GM12873 (cell line): ENCODE data around the gene DCUN1D2.

Experiments used
- TF ChIP-seq, protein P1 (sequence below): IDR thresholded peaks from 2 replicates; pipeline ENCODE4 v1.5.1; 2012; ENCODE audit warnings: low read depth, mild to moderate bottlenecking, moderate library complexity, low read length, control low read depth; ENCODE audit not compliant: insufficient read depth; ENCODE audit errors: missing control alignments

DCUN1D2 gene

DNA sequence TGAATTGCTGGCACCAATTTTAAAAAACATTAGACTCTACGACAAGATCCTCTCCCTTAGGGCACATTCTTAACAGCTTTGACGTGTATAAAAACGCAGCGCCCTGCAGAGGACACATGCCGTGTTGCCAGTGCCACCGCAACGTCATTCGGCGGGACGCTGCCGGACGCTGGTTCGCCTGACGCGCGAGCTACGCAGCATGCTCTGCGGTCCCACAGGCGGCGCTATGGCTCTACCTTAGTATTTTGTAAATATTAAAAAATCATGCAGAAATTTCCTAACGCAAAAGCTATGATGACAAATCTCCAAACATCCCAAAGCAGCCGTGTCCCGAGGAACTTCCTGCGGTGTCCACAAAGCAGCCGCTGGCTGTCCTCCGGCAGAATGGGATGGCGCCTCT lies 33.0 kb downstream of the DCUN1D2 start:
- TF ChIP-seq, protein P1, sequence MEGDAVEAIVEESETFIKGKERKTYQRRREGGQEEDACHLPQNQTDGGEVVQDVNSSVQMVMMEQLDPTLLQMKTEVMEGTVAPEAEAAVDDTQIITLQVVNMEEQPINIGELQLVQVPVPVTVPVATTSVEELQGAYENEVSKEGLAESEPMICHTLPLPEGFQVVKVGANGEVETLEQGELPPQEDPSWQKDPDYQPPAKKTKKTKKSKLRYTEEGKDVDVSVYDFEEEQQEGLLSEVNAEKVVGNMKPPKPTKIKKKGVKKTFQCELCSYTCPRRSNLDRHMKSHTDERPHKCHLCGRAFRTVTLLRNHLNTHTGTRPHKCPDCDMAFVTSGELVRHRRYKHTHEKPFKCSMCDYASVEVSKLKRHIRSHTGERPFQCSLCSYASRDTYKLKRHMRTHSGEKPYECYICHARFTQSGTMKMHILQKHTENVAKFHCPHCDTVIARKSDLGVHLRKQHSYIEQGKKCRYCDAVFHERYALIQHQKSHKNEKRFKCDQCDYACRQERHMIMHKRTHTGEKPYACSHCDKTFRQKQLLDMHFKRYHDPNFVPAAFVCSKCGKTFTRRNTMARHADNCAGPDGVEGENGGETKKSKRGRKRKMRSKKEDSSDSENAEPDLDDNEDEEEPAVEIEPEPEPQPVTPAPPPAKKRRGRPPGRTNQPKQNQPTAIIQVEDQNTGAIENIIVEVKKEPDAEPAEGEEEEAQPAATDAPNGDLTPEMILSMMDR, result no peak

DNA sequence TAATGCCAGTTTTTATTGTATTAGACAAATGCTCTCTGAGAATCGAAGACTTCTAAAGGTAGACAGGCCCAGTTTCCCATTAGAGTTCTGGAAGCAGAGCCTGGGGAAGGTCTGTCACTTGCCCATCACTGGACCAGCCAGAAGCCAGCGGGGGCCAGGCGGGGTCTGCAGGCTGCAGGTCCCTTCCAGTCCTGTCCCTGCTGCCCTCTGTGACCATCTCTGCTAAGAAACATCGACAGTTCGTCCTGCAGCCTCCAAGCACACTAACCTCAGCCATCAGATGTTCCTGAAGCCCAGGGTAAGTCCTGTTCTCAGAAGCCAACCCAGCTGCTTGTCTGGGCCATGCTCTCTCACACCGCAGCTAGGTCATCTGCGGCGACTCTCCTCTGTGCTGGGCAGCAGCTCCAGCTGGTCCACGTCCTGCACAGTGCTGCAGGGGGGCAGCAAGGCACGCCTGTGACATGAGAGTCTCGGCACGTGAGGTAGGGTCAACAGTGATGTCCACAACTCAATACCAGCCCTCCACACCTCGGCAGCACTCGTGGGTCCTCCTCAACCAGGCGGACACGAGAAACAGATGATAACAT lies 34.3 kb downstream of the DCUN1D2 start:
- TF ChIP-seq, protein P1, result no peak

DNA sequence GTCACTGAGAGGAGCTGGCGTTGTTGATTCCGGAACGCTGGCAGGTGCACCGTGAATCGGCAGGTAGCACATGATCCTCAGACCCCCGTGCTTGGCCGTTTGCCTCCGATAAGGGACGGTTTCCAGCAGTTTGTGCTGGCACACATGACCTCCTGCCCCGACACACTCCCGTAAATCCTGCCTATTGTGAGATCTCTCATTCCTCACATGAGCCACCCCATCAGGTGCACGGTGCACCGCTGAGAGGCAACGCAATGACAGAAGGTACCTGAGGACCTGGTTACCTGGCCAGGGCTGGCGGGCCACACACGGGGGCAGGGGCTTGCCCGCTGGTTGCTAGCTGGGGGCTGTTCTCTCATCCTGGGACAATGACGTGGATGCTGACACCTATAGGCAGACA lies 35.1 kb downstream of the DCUN1D2 start:
- TF ChIP-seq, protein P1, result no peak

DNA sequence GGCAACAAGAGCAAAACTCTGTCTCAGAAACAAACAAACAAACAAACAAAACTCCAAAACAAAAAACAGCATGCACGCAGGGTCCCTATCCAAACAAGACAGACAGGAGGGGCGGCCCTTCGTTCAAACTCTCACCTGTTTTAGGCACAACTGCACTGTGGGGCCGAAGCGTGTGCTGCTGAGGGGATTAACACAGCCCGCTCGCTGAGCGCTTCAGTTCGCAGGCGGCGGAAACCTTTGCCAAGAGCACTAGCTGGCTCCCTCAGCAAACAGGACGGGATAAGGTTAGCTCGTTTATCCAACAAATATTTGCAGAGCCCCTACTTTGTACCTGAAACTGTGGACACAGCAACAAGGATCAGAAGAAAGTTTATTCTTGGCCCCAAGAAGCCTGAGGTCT lies 35.6 kb downstream of the DCUN1D2 start:
- TF ChIP-seq, protein P1, result no peak

DNA sequence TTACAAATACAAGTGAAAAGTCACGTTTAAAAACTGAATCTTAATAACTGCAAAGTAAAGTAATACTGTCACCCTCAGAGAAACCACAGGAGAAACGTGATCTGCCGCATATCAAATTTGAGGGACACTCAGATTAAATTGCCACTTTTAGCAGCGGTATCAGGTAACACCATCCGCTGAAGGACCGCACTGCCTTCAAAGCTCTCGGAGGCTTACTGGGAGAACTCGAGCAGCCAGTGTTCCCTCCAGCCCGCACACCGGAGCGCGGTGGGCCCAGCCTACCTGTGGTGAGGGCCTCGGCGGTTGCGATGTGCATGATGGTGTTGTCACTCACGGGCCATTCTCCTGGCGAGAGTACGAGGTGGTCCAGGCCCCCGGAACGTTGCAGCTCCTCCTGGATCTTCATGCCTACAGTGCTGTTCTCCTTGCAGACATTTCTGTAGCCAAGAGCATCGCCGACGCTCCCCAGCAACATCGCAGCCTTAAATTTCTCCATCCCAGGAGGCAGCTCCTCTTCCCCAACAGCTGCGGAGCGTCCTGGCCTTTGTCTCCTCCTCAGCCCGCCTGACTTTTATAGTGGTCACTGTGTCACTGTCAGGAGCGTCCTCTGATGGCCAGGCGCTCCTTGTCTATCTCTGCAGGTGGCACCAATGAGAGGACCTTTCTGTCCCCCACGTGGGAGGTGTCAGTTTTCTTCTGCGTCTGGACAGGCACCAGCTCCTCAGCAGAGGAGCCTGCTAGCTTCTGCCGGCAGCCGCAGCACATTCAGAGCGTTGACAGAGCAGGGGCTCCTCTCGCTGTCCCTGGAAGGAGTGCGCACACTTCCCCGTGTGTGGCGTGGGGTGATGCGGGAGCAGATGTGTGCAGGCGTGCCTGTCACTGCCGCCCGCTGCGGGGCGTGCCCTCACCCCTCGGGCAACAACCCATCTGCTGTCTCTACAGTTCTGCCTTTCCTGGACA lies 37.3 kb downstream of the DCUN1D2 start, which contains the start of gene ADPRHL1:
Gene ADPRHL1, minus strand, starts transcription at position 547 of the 960 bp plus-strand sequence. Its CDS starts 51 bp downstream, at position 496.
- TF ChIP-seq, protein P1, result no peak

DNA sequence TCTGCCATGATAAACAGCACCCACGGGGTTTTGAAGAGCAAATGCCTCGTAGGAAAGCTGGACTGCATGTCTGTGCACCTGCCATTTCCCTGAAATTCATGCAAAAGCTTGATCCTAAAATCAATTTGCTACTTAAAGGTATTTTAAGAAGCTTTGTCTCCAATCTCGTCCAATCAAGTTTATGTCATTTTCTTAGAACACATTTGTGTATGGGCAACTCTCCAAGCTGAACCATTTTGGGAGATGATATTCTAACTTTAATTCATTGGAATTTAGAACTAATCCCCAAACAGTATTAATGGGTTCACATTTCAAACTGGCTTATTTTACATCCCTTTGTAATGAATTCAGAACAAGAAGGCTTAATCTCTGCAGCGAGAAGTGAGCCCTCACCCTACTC lies 38.0 kb downstream of the DCUN1D2 start:
- TF ChIP-seq, protein P1, result no peak

DNA sequence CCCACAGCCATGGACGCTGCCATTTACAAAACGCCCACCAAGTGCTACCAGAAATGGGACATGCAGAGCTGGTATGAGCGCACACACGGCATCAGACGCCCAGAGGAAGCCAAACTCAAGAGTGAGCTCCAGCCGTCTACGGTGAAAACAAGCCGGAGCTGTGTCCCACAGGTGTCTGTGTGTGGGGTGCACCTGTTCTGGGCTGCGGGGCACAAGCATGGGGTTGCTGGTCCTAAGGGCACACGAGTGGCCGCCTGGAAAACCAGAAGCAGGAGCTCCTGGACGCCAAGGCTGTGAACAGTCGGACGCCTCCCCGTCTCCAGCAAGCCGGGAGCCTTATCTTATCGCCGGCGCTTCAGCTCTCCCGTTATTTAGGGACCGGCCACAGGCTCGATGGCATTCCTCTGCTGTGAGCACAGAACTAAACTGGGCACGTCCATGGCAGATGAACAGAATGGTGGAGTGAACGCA lies 38.5 kb downstream of the DCUN1D2 start:
- TF ChIP-seq, protein P1, result no peak
